HUDEP-2 (cell line): ENCODE measurements around the gene HEYL.
"Not testable (repeated sequence)": the region's sequence is repeated elsewhere in the genome, so short reads cannot be mapped to it uniquely, and the experiment has no call there.

Source experiments
- DNase-seq, 76 experiments: peaks; one replicate each; lab custom pipeline; 2025; ENCODE audit not compliant: unreplicated experiment in 76 of 76; lab: John Stamatoyannopoulos, UW

The HEYL gene

GRCh38 chr1:39613250-39613649 lies 26.2 kb downstream of the HEYL start:
- DNase-seq = no peak

GRCh38 chr1:39609618-39610331 lies 29.7 kb downstream of the HEYL start:
- DNase-seq = peak in 41 of 76 experiments; percentile 3 to 54 (median 24)

GRCh38 chr1:39608921-39609320 lies 30.5 kb downstream of the HEYL start:
- no peak for DNase-seq

- DNase-seq = not testable (repeated sequence)
Measured at GRCh38 chr1:39603677-39604076, 35.8 kb downstream of the HEYL start.

GRCh38 chr1:39601667-39602255 lies 37.7 kb downstream of the HEYL start:
- not testable (repeated sequence) for DNase-seq

GRCh38 chr1:39596163-39596562 lies 43.3 kb downstream of the HEYL start:
- DNase-seq = no peak

GRCh38 chr1:39593386-39593785 lies 46.1 kb downstream of the HEYL start:
- DNase-seq = no peak

- DNase-seq = no peak
Measured at GRCh38 chr1:39592069-39592468, 47.4 kb downstream of the HEYL start.

- DNase-seq = no peak
Measured at GRCh38 chr1:39590546-39590945, 48.9 kb downstream of the HEYL start.

GRCh38 chr1:39585933-39586332 lies 53.5 kb downstream of the HEYL start:
- no peak for DNase-seq

- DNase-seq = peak in 3 of 76 experiments; percentile 10 to 42 (median 25)
Measured at GRCh38 chr1:39576016-39576657, 63.3 kb downstream of the HEYL start.

- DNase-seq = peak in 51 of 76 experiments; percentile 7 to 62 (median 35)
Measured at GRCh38 chr1:39575191-39576015, 64.0 kb downstream of the HEYL start.

- peak in 14 of 76 experiments; percentile 2 to 21 (median 6) for DNase-seq
Measured at GRCh38 chr1:39574646-39575045, 64.8 kb downstream of the HEYL start.
